Loucy (cell line): ENCODE measurements around the gene XRCC1.
A peak's percentile ranks its signal among the peaks of the same experiment; 100 is the strongest.

Experiments used
- H2AFZ ChIP-seq: fragments of 200-600 bp; sonication (generic); 2 replicates; pipeline ENCODE4 v1.6.0; 2016; ENCODE audit warnings: antibody characterized with exemption, mild to moderate bottlenecking, low read length, moderate library complexity
- H3F3A ChIP-seq: fragments of 200-600 bp; 2 replicates; pipeline ENCODE4 v1.6.0; 2016; ENCODE audit warnings: antibody characterized with exemption, low read depth, mild to moderate bottlenecking
- H3K27me3 ChIP-seq: fragments of 200-600 bp; sonication (generic); 2 replicates; pipeline ENCODE4 v1.6.1; 2014; ENCODE audit warnings: low read length, mild to moderate bottlenecking; ENCODE audit not compliant: insufficient read depth, poor library complexity, severe bottlenecking
- H3K36me3 ChIP-seq: fragments of 200-600 bp; sonication (generic); 2 replicates; pipeline ENCODE4 v1.6.1; 2016; ENCODE audit warnings: low read length; ENCODE audit not compliant: insufficient read depth
- H3K4me1 ChIP-seq: fragments of 200-600 bp; sonication (generic); 2 replicates; pipeline ENCODE4 v1.5.1; 2014; ENCODE audit warnings: low read length, mild to moderate bottlenecking; ENCODE audit not compliant: insufficient read depth, poor library complexity, severe bottlenecking
- H3K4me2 ChIP-seq: fragments of 200-600 bp; sonication (generic); 2 replicates; pipeline ENCODE4 v1.6.0; 2014; ENCODE audit warnings: antibody characterized with exemption, low read length, low read depth, mild to moderate bottlenecking; ENCODE audit not compliant: poor library complexity, severe bottlenecking
- H3K4me3 ChIP-seq: fragments of 200-600 bp; sonication (generic); 2 replicates; pipeline ENCODE4 v1.5.1; 2014; ENCODE audit warnings: low read length, mild to moderate bottlenecking, mixed read lengths; ENCODE audit not compliant: poor library complexity, severe bottlenecking
- H3K79me2 ChIP-seq: fragments of 200-600 bp; sonication (generic); 2 replicates; pipeline ENCODE4 v1.6.1; 2014; ENCODE audit warnings: low read length; ENCODE audit not compliant: insufficient read depth
- H3K9ac ChIP-seq: fragments of 200-600 bp; sonication (generic); 2 replicates; pipeline ENCODE4 v1.6.0; 2014; ENCODE audit warnings: mild to moderate bottlenecking, low read depth, low read length, moderate library complexity; ENCODE audit not compliant: poor library complexity, severe bottlenecking
- H3K9me2 ChIP-seq: fragments of 200-600 bp; sonication (generic); replicated peaks from 2 replicates; pipeline ENCODE4 v1.6.1; 2016; ENCODE audit warnings: low read depth, low read length, mixed read lengths
- H3K9me3 ChIP-seq: fragments of 200-600 bp; sonication (generic); 2 replicates; pipeline ENCODE4 v1.6.1; 2014; ENCODE audit warnings: mild to moderate bottlenecking, antibody characterized with exemption, low read length, low read depth; ENCODE audit not compliant: insufficient read depth
- H4K20me1 ChIP-seq: fragments of 200-600 bp; sonication (generic); 2 replicates; pipeline ENCODE4 v1.6.0; 2014; ENCODE audit warnings: antibody characterized with exemption, low read length, mild to moderate bottlenecking; ENCODE audit not compliant: insufficient read depth, poor library complexity, severe bottlenecking
- CTCF ChIP-seq: fragments of 200-600 bp; sonication (generic); conservative IDR thresholded peaks from 2 replicates; pipeline ENCODE4 v1.5.1; 2014; ENCODE audit warnings: mild to moderate bottlenecking, antibody characterized with exemption, low read length
- EZH2phosphoT487 ChIP-seq: fragments of 200-600 bp; IDR thresholded peaks from 2 replicates; pipeline ENCODE4 v1.6.1; 2018; ENCODE audit warnings: antibody characterized with exemption, mild to moderate bottlenecking, moderate library complexity, borderline replicate concordance

Gene XRCC1

GRCh38 chr19:43562698-43563241 is 12.6 kb downstream of the XRCC1 start:
- Histone ChIP-seq H4K20me1 (no peaks in the 10 kb centered on the region), H3K36me3 (0 out of 2 replicates have a peak, but pooled peaks cover 3% of the 10 kb centered on the region), H3K79me2 (peaks cover 42% of the 10 kb centered on the region), H3K9me2 (no peaks in the 10 kb centered on the region), H3K4me2 (peak overlapping the region; percentile 68), H3K4me3 (peak overlapping the region; percentile 47), H3K9ac (peak overlapping the region; percentile 60), H3F3A (peaks cover 19% of the 10 kb centered on the region), H3K27me3 (no peaks in the 10 kb centered on the region), H3K4me1 (peaks cover 54% of the 10 kb centered on the region), H2AFZ (no peak overlapping the region), H3K9me3 (no peaks in the 10 kb centered on the region)
- no peak for TF ChIP-seq EZH2phosphoT487
- TF ChIP-seq CTCF = no peak

DNA sequence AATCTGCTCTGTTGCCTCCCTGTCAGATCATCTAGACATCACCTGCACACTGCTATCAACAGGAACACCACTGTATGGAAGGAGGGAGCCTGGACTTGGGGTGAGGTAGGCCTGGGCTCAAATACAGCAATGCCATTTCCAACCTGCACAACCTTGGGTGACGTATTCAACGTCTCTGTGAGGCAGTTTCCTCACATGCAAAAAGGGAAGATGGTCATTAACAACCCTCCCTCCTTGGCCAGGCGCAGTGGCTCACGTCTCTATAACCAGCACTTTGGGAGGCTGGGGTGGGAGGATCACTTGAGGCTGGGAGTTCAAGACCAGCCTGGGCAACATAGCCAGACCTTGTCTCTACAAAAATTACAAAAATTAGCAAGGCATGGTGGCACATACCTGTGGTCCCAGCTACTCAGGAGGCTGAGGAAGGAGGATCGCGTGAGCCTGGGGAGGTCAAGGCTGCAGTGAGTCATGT is 13.1 kb downstream of the XRCC1 start:
- H3F3A ChIP-seq = peaks cover 19% of the 10 kb centered on the region
- TF ChIP-seq EZH2phosphoT487 (no peak), CTCF (no peak)
- no peaks in the 10 kb centered on the region for H3K9me2 ChIP-seq
- no peaks in the 10 kb centered on the region for H3K27me3 ChIP-seq
- H2AFZ ChIP-seq = no peak overlapping the region
- H3K4me2 ChIP-seq = peak overlapping the region; percentile 68
- no peaks in the 10 kb centered on the region for H4K20me1 ChIP-seq
- H3K9ac ChIP-seq = peak overlapping the region; percentile 58
- H3K36me3 ChIP-seq = 0 out of 2 replicates have a peak, but pooled peaks cover 4% of the 10 kb centered on the region
- peaks cover 54% of the 10 kb centered on the region for H3K4me1 ChIP-seq
- peak overlapping the region; percentile 47 for H3K4me3 ChIP-seq
- H3K79me2 ChIP-seq = peaks cover 37% of the 10 kb centered on the region
- no peaks in the 10 kb centered on the region for H3K9me3 ChIP-seq

- no peak for TF ChIP-seq CTCF
- TF ChIP-seq EZH2phosphoT487 = no peak
- Histone ChIP-seq H3F3A (peaks cover 19% of the 10 kb centered on the region), H3K9ac (peak overlapping the region; percentile 58), H3K9me3 (no peaks in the 10 kb centered on the region), H3K36me3 (0 out of 2 replicates have a peak, but pooled peaks cover 4% of the 10 kb centered on the region), H3K79me2 (peaks cover 36% of the 10 kb centered on the region), H4K20me1 (no peaks in the 10 kb centered on the region), H3K9me2 (no peaks in the 10 kb centered on the region), H3K4me2 (peak overlapping the region; percentile 68), H3K4me3 (peak overlapping the region; percentile 47), H3K27me3 (no peaks in the 10 kb centered on the region), H3K4me1 (peaks cover 51% of the 10 kb centered on the region), H2AFZ (no peak overlapping the region)
These were observed 14.0 kb downstream of the XRCC1 start for GRCh38 chr19:43561139-43561970.
